Endothelial cell of umbilical vein (primary cell): ENCODE results near the gene MISP3. TPM values are rescaled to one million over a fixed set of nuclear protein-coding genes. Genes with fewer than 3 reads are reported as not detected.
A peak's percentile ranks its signal among the peaks of the same experiment; 100 is the strongest.

ENCODE experiments used
- BruUV-seq: library from RNA; stranded (reverse); fragments of 400-500 nt; replicated peaks from 2 replicates; lab custom pipeline; 2021; lab: Mats Ljungman, UMichigan
- CTCF ChIA-PET: fragments of 300-600, 350-600 bp; sonication (Branson Sonifier 250); formaldehyde crosslinking; loops from one replicate; lab custom pipeline; 2021; ENCODE audit warnings: antibody characterized with exemption, inconsistent platforms; lab: Charles Lee
- POLR2A ChIA-PET: fragments of 300-600, 350-600 bp; sonication (Branson Sonifier 250); formaldehyde crosslinking; loops from one replicate; lab custom pipeline; 2021; ENCODE audit warnings: antibody characterized with exemption, inconsistent platforms; lab: Charles Lee
- DNase-seq: peaks from one replicate; pipeline ENCODE4 v3.0.0-alpha.2; 2011; ENCODE audit warnings: low read depth, low spot score
- FAIRE-seq: peaks from 2 replicates; lab custom pipeline; 2011; peaks lifted over from hg19 to GRCh38; lab: Jason Lieb, UNC
- H2AFZ ChIP-seq: 2 replicates; pipeline ENCODE4 v1.6.0; 2012; ENCODE audit warnings: low read depth, low read length, control low read depth, inconsistent platforms
- H3K27ac ChIP-seq: 2 replicates; pipeline ENCODE4 v1.5.1; 2011; ENCODE audit warnings: low read depth, mild to moderate bottlenecking, control low read depth, low read length, moderate library complexity; ENCODE audit not compliant: insufficient read depth
- H3K27me3 ChIP-seq, 2 experiments: 2 replicates each; pipeline versions ENCODE4 v1.6.0 to v1.6.1; 2011; ENCODE audit warnings: low read length in 2 of 2, mixed read lengths in 1 of 2; ENCODE audit not compliant: control insufficient read depth in 2 of 2, insufficient read depth in 2 of 2
- H3K36me3 ChIP-seq, 2 experiments: 2 replicates in 1 of 2; 3 replicates in 1 of 2; pipeline ENCODE4 v1.5.1; 2011; ENCODE audit warnings: low read length in 2 of 2, mild to moderate bottlenecking in 1 of 2, moderate library complexity in 1 of 2; ENCODE audit not compliant: control insufficient read depth in 2 of 2, insufficient read depth in 2 of 2; ENCODE audit errors: extremely low read depth in 1 of 2
- H3K4me1 ChIP-seq: 3 replicates; pipeline ENCODE4 v1.5.1; 2011; ENCODE audit warnings: mild to moderate bottlenecking, low read length; ENCODE audit not compliant: control insufficient read depth, insufficient read depth; ENCODE audit errors: extremely low read depth
- H3K4me2 ChIP-seq: 2 replicates; pipeline ENCODE4 v1.6.1; 2011; ENCODE audit warnings: low read length, control low read depth, mixed read lengths; ENCODE audit not compliant: insufficient read depth
- H3K4me3 ChIP-seq, 3 experiments: fragments of 200-600 bp in 1 of 3; sonication (generic), shearing (Covaris generic) in 1 of 3; replicated peaks in 1 of 3; 2 replicates each; pipeline ENCODE4 v1.5.1; 2011 to 2016; ENCODE audit warnings: control low read depth in 3 of 3, low read length in 3 of 3, mild to moderate bottlenecking in 2 of 3, inconsistent platforms in 1 of 3, low read depth in 1 of 3, moderate library complexity in 1 of 3; ENCODE audit not compliant: insufficient read depth in 1 of 3
- H3K79me2 ChIP-seq: 2 replicates; pipeline ENCODE4 v1.6.0; 2012; ENCODE audit warnings: low read length, inconsistent platforms; ENCODE audit not compliant: control insufficient read depth, insufficient read depth
- H3K9ac ChIP-seq: replicated peaks from 2 replicates; pipeline ENCODE3; 2011; ENCODE audit warnings: low read length, control low read depth; ENCODE audit not compliant: insufficient read depth; ENCODE audit errors: extremely low read depth
- H3K9me1 ChIP-seq: replicated peaks from 3 replicates; pipeline ENCODE4 v1.6.0; 2011; ENCODE audit warnings: mild to moderate bottlenecking, low read length; ENCODE audit not compliant: control insufficient read depth, insufficient read depth; ENCODE audit errors: extremely low read depth
- H3K9me3 ChIP-seq: replicated peaks from 2 replicates; pipeline ENCODE4 v1.5.1; 2012; ENCODE audit warnings: low read length, inconsistent platforms; ENCODE audit not compliant: control insufficient read depth, insufficient read depth
- H4K20me1 ChIP-seq: replicated peaks from 2 replicates; pipeline ENCODE3; 2011; ENCODE audit warnings: mild to moderate bottlenecking, low read length; ENCODE audit not compliant: control insufficient read depth, insufficient read depth; ENCODE audit errors: extremely low read depth
- EZH2 ChIP-seq: IDR thresholded peaks from 2 replicates; pipeline ENCODE4 v1.6.1; 2012; ENCODE audit warnings: borderline replicate concordance, low read depth, mild to moderate bottlenecking, moderate library complexity, low read length, inconsistent platforms; ENCODE audit not compliant: severe bottlenecking
- FOS ChIP-seq: IDR thresholded peaks from 2 replicates; pipeline ENCODE4 v1.6.1; 2011; ENCODE audit warnings: mild to moderate bottlenecking, low read length, moderate library complexity, borderline replicate concordance; ENCODE audit not compliant: insufficient read depth
- GATA2 ChIP-seq: IDR thresholded peaks from 2 replicates; pipeline ENCODE4 v1.7.0; 2011; ENCODE audit warnings: low read depth, mild to moderate bottlenecking, moderate library complexity, mixed read lengths, low read length; ENCODE audit not compliant: insufficient read length, insufficient read depth
- JUN ChIP-seq: IDR thresholded peaks from 2 replicates; pipeline ENCODE4 v1.6.1; 2011; ENCODE audit warnings: borderline replicate concordance, low read depth; ENCODE audit not compliant: insufficient read length, insufficient read depth
- MYC ChIP-seq: IDR thresholded peaks from one replicate; pipeline ENCODE4 v1.6.1; 2011; ENCODE audit warnings: mild to moderate bottlenecking, low read depth, low read length
- POLR2A ChIP-seq: IDR thresholded peaks from 2 replicates; pipeline ENCODE4 v1.6.1; 2012; ENCODE audit warnings: low read depth, mild to moderate bottlenecking, control low read depth, low read length
- POLR2AphosphoS5 ChIP-seq: IDR thresholded peaks from 2 replicates; pipeline ENCODE4 v1.6.1; 2012; ENCODE audit warnings: low read depth, mild to moderate bottlenecking, control low read depth, low read length, moderate library complexity; ENCODE audit not compliant: insufficient read depth
- dilution Hi-C: fragments of 300-500 bp; cut with MboI; formaldehyde crosslinking; loops from one replicate; pipeline ENCODE4 v1.15.0; 2019; ENCODE audit warnings: low sequenced_read_pairs; ENCODE audit not compliant: extremely low pct_ligation_motif_present
- intact Hi-C: fragments of 100-400 bp; cut with micrococcal nuclease; formaldehyde crosslinking; loops from one replicate; pipeline ENCODE4 v1.10.0; 2022
- polyA plus RNA-seq, 4 experiments: library from polyadenylated mRNA; depleted of rRNA in 3 of 4; stranded (reverse) in 3 of 4; unstranded in 1 of 4; fragments of >200 nt; gene quantifications; 2 replicates each; pipeline versions ENCODE4 v1.2.1 to v1.2.3, GENCODE V29; 2011 to 2012; ENCODE audit warnings: missing spikeins in 1 of 4
- total RNA-seq: library from RNA; stranded (reverse); gene quantifications from 2 replicates; pipeline ENCODE4 v1.2.3, GENCODE V29; 2021
- TF ChIP-seq, protein P1 (sequence below), 2 donors: IDR thresholded peaks; 1 replicate in 1 of 2; 2 replicates in 1 of 2; pipeline ENCODE4 v1.5.1; 2011; ENCODE audit warnings: low read length in 2 of 2, mild to moderate bottlenecking in 2 of 2, moderate library complexity in 2 of 2, control low read depth in 1 of 2, inconsistent platforms in 1 of 2, low read depth in 1 of 2; ENCODE audit not compliant: insufficient read depth in 1 of 2; ENCODE audit errors: extremely low read depth in 1 of 2
- TF ChIP-seq, protein P2 (sequence below): IDR thresholded peaks from 2 replicates; pipeline ENCODE4 v1.6.1; 2011; ENCODE audit not compliant: insufficient read depth, insufficient read length

Gene MISP3
- total and polyA plus RNA-seq, 2 donors (not counting 3 experiments of a cell fraction or from before 2014, with no cell fraction given) = 0.26 to 0.31 TPM

DNA sequence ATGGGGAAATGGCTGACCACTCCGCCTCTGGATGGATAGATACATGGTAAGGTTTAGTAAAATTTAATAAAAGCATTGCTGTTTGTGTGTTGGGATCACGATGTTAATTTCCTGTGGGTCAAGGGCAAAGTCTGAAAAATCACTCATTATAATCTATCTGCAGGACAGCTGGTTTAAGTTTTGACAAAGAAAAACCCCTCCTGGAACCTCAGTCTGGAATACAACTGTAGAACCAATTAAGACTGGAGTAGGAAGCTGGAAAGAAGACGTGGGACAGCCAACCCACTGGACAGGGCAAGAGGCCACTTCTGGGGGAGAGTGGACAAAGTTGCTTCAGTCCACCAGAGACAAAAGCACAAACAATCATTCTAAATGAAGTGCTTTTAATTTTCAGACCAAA lies 46.6 kb downstream of the MISP3 start:
- no peak overlapping the region for H3K9ac ChIP-seq

More for the DNA sequence above, 46.6 kb downstream of the MISP3 start:
- BruUV-seq = no TSS peak
- FAIRE-seq (no peak), DNase-seq (no peak)
- dilution Hi-C loops (no loop called here), intact Hi-C loops (no loop called here)
- Histone ChIP-seq H3K9me3 (no peaks in the 10 kb centered on the region), H3K4me3 (no peak overlapping the region), H4K20me1 (no peaks in the 10 kb centered on the region), H3K27me3 (no peaks in the 10 kb centered on the region), H3K4me1 (peaks cover 16% of the 10 kb centered on the region), H3K27ac (peak overlapping the region; percentile 94), H3K36me3 (no peaks in the 10 kb centered on the region), H3K9me1 (no peaks in the 10 kb centered on the region), H3K79me2 (peaks cover 22% of the 10 kb centered on the region), H2AFZ (no peak overlapping the region), H3K4me2 (no peak overlapping the region)
- POLR2A ChIA-PET = no interaction called here
- CTCF ChIA-PET = interaction anchor here (2.1 kb wide), 1 partner anchor 18 kb away, joined by 10 read pairs; the partner anchor contains the start of gene ASF1B
- no peak for TF ChIP-seq JUN
- TF ChIP-seq GATA2 = no peak
- no peak for TF ChIP-seq POLR2AphosphoS5
- no peak for TF ChIP-seq FOS
- no peak for TF ChIP-seq MYC
- TF ChIP-seq, protein P1, sequence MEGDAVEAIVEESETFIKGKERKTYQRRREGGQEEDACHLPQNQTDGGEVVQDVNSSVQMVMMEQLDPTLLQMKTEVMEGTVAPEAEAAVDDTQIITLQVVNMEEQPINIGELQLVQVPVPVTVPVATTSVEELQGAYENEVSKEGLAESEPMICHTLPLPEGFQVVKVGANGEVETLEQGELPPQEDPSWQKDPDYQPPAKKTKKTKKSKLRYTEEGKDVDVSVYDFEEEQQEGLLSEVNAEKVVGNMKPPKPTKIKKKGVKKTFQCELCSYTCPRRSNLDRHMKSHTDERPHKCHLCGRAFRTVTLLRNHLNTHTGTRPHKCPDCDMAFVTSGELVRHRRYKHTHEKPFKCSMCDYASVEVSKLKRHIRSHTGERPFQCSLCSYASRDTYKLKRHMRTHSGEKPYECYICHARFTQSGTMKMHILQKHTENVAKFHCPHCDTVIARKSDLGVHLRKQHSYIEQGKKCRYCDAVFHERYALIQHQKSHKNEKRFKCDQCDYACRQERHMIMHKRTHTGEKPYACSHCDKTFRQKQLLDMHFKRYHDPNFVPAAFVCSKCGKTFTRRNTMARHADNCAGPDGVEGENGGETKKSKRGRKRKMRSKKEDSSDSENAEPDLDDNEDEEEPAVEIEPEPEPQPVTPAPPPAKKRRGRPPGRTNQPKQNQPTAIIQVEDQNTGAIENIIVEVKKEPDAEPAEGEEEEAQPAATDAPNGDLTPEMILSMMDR (IDR thresholded peaks at IDR 0.05; ENCODE audit: extremely low read depth in 1 of 2, insufficient read depth in 1 of 2, low read depth in 1 of 2, low read length in 2 of 2) = no peak
- TF ChIP-seq, protein P2, sequence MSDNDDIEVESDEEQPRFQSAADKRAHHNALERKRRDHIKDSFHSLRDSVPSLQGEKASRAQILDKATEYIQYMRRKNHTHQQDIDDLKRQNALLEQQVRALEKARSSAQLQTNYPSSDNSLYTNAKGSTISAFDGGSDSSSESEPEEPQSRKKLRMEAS = no peak
- TF ChIP-seq POLR2A = no peak
- TF ChIP-seq EZH2 = no peak
